Measurements from ENCODE around the gene R3HDM2.

Gene R3HDM2

DNA sequence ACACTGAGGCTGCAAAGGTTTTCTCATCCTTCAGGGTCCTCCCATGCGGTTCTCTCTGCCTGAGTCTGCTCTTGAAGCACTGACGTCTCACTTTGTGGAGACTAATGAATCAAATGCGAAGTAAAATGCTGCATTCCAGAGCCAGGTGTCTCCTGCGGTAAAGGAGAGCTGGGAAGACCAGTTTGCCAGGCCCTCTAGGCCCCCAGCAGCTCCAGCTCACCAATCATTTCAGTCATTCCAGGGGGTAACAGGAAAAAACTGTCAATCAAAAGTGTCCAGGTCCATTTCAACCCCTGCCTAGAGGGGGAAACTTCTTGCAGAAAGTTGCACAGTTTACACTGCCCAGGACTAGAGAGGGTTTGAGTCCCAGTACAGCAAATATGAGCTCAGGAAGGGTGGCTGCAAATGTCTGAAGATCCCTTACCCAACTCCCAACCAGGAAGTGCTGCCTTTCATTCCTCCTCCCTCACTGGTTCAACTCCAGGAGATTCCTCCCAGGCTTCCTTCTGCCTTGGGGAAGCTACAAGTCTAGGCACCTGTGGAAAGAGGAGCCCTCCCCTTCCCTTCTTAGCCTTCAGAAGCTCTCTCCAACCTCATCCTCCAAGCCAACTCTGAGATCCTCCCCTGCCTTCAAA is 217.0 kb downstream of the R3HDM2 start:
- Histone ChIP-seq H3K27me3 (ENCODE audit: low read depth) (peaks cover 11% of the 10 kb centered on the region), H3K4me3 (no peak overlapping the region), H3K9me3 (no peaks in the 10 kb centered on the region), H3K4me1 (peaks cover 14% of the 10 kb centered on the region), H3K36me3 (replicated peaks) (peaks cover 4% of the 10 kb centered on the region; the same call in 1 of the 2 replicates)
- in situ Hi-C loops (cut with MboI; ENCODE audit: low sequenced_read_pairs): no loop called here
- DNase-seq (ENCODE audit: low spot score in 2 of 2): no peak

DNA sequence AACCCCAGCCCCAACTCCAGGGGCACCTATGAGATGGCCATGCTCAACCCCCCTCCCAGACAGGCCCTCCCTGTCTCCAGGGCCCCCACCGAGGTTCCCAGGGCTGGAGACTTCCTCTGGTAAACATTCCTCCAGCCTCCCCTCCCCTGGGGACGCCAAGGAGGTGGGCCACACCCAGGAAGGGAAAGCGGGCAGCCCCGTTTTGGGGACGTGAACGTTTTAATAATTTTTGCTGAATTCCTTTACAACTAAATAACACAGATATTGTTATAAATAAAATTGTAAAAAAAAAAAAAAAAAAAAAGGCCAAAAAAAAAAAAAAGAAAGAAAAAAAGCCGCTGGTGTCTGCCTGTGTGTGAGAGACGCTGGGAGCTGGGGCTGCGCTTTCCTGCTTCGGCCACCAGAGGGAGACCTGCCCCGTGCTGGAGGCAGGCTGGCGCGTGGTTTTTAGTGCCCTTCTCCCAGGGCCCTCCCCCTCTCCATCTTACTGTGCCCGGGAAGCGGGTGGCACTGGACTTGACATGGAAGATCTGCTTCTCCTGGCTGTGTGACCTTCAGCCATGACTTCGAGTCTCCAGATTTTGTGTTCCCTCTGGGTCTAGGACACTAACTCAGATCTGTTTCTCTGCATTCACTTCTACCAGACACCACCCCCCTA is 217.7 kb downstream of the R3HDM2 start:
- Histone ChIP-seq H3K27me3 (ENCODE audit: low read depth) (peaks cover 11% of the 10 kb centered on the region), H3K9me3 (no peaks in the 10 kb centered on the region), H3K36me3 (replicated peaks) (peaks cover 4% of the 10 kb centered on the region; the same call in 1 of the 2 replicates), H3K4me3 (no peak overlapping the region), H3K4me1 (peaks cover 14% of the 10 kb centered on the region)
- in situ Hi-C loops (cut with MboI; ENCODE audit: low sequenced_read_pairs): no loop called here
- peak; percentile 61 to 90 for DNase-seq (ENCODE audit: low spot score in 2 of 2)

DNA sequence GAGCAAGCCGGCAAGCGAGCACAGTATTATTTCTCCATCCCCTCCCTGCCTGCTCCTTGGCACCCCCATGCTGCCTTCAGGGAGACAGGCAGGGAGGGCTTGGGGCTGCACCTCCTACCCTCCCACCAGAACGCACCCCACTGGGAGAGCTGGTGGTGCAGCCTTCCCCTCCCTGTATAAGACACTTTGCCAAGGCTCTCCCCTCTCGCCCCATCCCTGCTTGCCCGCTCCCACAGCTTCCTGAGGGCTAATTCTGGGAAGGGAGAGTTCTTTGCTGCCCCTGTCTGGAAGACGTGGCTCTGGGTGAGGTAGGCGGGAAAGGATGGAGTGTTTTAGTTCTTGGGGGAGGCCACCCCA is 218.2 kb downstream of the R3HDM2 start:
- Histone ChIP-seq H3K27me3 (ENCODE audit: low read depth) (peaks cover 11% of the 10 kb centered on the region), H3K4me3 (no peak overlapping the region), H3K36me3 (replicated peaks) (peaks cover 4% of the 10 kb centered on the region; the same call in 1 of the 2 replicates), H3K9me3 (no peaks in the 10 kb centered on the region), H3K4me1 (peaks cover 12% of the 10 kb centered on the region)
- no peak for DNase-seq (ENCODE audit: low spot score in 2 of 2)
- in situ Hi-C loops (cut with MboI; ENCODE audit: low sequenced_read_pairs): no loop called here

DNA sequence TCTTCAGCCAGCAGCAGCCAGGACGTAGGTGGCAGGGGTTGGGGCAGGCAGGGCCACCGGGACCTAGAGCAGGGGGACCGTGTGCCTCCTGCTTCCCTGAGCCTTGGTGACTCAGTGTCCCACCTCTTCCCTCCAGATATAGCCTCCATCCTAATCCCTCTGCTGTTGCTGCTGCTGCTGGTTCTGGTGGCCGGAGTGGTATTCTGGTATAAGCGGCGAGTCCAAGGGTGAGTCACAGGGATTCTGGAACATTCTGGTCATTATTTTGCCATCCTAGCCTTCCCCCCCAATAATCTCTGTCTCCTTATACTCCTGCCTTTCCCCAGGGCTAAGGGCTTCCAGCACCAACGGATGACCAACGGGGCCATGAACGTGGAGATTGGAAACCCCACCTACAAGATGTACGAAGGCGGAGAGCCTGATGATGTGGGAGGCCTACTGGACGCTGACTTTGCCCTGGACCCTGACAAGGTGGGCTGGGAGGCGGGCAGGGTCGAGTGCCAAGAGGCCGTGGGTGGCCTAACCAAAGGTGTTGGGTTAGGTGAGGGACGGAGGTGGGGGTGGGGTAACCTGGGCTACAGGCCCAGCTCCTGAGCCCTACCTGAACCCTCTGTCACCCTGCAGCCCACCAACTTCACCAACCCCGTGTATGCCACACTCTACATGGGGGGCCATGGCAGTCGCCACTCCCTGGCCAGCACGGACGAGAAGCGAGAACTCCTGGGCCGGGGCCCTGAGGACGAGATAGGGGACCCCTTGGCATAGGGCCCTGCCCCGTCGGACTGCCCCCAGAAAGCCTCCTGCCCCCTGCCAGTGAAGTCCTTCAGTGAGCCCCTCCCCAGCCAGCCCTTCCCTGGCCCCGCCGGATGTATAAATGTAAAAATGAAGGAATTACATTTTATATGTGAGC is 218.8 kb downstream of the R3HDM2 start:
- H3K4me1 ChIP-seq: peaks cover 6% of the 10 kb centered on the region
- H3K27me3 ChIP-seq (ENCODE audit: low read depth): peaks cover 11% of the 10 kb centered on the region
- H3K36me3 ChIP-seq (replicated peaks): peaks cover 4% of the 10 kb centered on the region; the same call in 1 of the 2 replicates
- no peaks in the 10 kb centered on the region for H3K9me3 ChIP-seq
- in situ Hi-C loops (cut with MboI; ENCODE audit: low sequenced_read_pairs): no loop called here
- H3K4me3 ChIP-seq: no peak overlapping the region
- no peak for DNase-seq (ENCODE audit: low spot score in 2 of 2)

GRCh38 chr12:57210926-57211692 is 219.7 kb downstream of the R3HDM2 start:
- no peak for DNase-seq (ENCODE audit: low spot score in 2 of 2)
- Histone ChIP-seq H3K36me3 (replicated peaks) (peaks cover 4% of the 10 kb centered on the region; the same call in 1 of the 2 replicates), H3K4me3 (no peak overlapping the region), H3K9me3 (no peaks in the 10 kb centered on the region), H3K4me1 (peaks cover 6% of the 10 kb centered on the region), H3K27me3 (ENCODE audit: low read depth) (peaks cover 11% of the 10 kb centered on the region)
- in situ Hi-C loops (cut with MboI; ENCODE audit: low sequenced_read_pairs): no loop called here

DNA sequence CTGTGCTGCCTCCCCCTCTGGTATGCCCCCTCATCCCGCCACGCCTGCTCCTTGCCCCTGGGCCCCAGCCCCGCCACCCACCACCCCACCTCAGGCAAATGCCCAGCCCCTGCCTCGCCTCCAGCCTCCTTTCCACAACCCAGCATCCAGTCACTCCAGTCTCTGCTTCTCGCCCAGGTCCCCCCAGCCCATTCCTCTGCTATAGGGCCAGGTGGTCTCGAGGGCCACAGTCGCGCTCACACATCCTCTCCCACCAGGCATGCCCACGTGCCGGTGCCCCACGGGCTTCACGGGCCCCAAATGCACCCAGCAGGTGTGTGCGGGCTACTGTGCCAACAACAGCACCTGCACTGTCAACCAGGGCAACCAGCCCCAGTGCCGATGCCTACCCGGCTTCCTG is 220.4 kb downstream of the R3HDM2 start:
- no peaks in the 10 kb centered on the region for H3K9me3 ChIP-seq
- H3K36me3 ChIP-seq (replicated peaks): peaks cover 4% of the 10 kb centered on the region; the same call in 1 of the 2 replicates
- no peak overlapping the region for H3K4me3 ChIP-seq
- in situ Hi-C loops (cut with MboI; ENCODE audit: low sequenced_read_pairs): no loop called here
- DNase-seq (ENCODE audit: low spot score in 2 of 2): no peak
- H3K27me3 ChIP-seq (ENCODE audit: low read depth): peaks cover 5% of the 10 kb centered on the region
- H3K4me1 ChIP-seq: peaks cover 6% of the 10 kb centered on the region

DNA sequence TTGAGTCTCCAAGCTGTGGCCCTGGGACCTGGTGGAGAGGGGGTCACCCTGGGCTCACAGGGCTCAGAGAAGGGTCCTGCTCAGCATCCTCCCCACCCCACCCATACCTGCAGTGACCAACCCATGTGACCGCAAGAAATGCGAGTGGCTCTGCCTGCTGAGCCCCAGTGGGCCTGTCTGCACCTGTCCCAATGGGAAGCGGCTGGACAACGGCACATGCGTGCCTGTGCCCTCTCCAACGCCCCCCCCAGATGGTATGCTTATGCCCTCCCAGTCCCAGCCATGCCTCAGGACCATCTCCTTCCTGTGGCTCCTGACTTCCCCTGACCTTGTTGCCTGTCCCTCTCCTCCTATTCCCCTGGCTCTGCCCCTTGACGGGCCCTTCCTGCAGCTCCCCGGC is 220.9 kb downstream of the R3HDM2 start:
- H3K36me3 ChIP-seq (replicated peaks): peaks cover 4% of the 10 kb centered on the region; the same call in 1 of the 2 replicates
- H3K4me3 ChIP-seq: no peak overlapping the region
- in situ Hi-C loops (cut with MboI; ENCODE audit: low sequenced_read_pairs): no loop called here
- DNase-seq (ENCODE audit: low spot score in 2 of 2): no peak
- no peaks in the 10 kb centered on the region for H3K9me3 ChIP-seq
- H3K4me1 ChIP-seq: peaks cover 6% of the 10 kb centered on the region
- peaks cover 1% of the 10 kb centered on the region for H3K27me3 ChIP-seq (ENCODE audit: low read depth)

DNA sequence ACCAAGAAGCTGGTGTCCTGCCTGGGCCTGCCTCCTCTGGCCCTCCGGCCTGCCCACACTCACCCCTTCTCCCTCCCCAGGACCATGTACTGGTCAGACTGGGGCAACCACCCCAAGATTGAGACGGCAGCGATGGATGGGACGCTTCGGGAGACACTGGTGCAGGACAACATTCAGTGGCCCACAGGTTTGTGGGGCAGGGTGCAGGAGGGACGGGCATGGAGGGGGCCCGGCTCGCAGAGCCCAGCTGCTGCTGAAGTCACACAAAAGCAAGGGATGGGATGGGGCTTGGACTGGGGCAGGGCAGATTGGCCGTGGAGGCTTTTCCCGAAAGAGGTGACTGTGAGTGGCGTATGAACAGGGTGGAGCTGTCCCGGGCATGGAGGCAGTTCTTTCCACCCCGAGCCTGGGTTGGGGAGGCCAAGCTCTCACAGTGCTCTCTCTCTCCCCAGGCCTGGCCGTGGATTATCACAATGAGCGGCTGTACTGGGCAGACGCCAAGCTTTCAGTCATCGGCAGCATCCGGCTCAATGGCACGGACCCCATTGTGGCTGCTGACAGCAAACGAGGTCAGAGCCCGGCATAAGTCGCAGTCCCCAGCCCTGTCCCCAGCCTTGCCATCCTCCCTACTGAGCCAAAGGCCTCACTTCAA is 222.1 kb downstream of the R3HDM2 start:
- no peaks in the 10 kb centered on the region for H3K9me3 ChIP-seq
- no peak for DNase-seq (ENCODE audit: low spot score in 2 of 2)
- no peaks in the 10 kb centered on the region for H3K27me3 ChIP-seq (ENCODE audit: low read depth)
- in situ Hi-C loops (cut with MboI; ENCODE audit: low sequenced_read_pairs): no loop called here
- H3K4me1 ChIP-seq: peaks cover 3% of the 10 kb centered on the region
- peaks cover 4% of the 10 kb centered on the region for H3K36me3 ChIP-seq (replicated peaks)
- no peak overlapping the region for H3K4me3 ChIP-seq

DNA sequence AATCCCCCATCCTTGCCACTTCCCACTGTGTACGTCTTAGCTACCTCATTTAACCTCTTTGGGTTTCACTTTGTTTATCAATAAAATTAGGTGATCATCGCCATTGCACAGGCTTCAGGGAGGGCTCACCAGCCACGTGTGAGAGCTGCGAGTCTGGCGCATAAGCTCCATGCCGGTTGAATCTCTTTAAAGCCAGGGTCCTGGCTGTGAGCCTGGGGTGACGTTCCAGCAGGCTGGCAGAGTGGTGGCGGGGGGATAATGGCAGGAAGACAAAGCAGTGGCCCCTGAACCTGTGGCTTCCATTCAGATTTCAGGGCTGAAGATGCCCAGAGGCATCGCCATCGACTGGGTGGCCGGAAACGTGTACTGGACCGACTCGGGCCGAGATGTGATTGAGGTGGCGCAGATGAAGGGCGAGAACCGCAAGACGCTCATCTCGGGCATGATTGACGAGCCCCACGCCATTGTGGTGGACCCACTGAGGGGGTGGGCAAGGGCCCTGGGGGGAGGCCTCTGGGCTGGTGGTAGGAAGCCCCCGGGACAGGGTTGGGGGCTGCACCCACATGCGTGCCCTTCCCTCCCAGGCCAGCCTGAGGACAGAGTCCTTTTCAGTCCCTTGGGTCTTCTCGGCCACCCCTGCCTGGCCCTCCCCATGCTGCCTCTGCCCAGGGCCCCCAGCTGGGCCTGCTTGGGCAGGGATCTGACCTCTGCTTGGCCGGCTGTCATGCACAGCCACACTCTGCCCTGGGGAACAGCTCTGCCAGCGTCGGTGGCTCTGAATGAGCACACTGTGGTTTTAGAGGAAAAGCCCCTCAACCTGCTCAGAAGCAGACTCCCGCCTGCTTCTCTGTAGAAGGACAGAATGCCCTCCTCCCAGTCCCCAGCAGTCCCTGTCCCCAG is 222.9 kb downstream of the R3HDM2 start:
- no peaks in the 10 kb centered on the region for H3K27me3 ChIP-seq (ENCODE audit: low read depth)
- no peak for DNase-seq (ENCODE audit: low spot score in 2 of 2)
- no peaks in the 10 kb centered on the region for H3K4me1 ChIP-seq
- no peak overlapping the region for H3K4me3 ChIP-seq
- H3K36me3 ChIP-seq (replicated peaks): peaks cover 4% of the 10 kb centered on the region
- in situ Hi-C loops (cut with MboI; ENCODE audit: low sequenced_read_pairs): no loop called here
- H3K9me3 ChIP-seq: no peaks in the 10 kb centered on the region

DNA sequence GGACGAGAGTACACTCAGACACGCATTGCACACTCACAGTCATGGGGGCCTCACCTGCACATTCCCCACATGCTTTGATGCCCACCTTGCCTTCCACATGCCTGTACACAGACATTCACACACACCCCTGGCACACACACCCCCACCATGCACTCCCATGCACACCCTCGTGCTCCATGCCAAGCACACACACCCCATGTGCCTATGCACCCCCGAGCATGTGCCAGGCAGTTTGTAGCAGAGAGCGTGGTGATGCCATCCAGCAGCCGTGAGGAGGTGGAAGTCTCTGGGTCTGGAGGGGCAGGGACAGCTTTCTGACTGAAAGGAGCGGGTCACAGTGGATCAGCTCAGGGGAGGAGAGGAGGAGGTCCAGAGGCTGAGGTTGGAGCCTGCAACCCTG is 224.9 kb downstream of the R3HDM2 start:
- H3K36me3 ChIP-seq (replicated peaks): no peaks in the 10 kb centered on the region; the same call in none of the 2 replicates
- no peaks in the 10 kb centered on the region for H3K4me1 ChIP-seq
- in situ Hi-C loops (cut with MboI; ENCODE audit: low sequenced_read_pairs): no loop called here
- DNase-seq (ENCODE audit: low spot score in 2 of 2): no peak
- H3K4me3 ChIP-seq: no peak overlapping the region
- H3K9me3 ChIP-seq: no peaks in the 10 kb centered on the region
- no peaks in the 10 kb centered on the region for H3K27me3 ChIP-seq (ENCODE audit: low read depth)

GRCh38 chr12:57205186-57205585 is 225.7 kb downstream of the R3HDM2 start:
- H3K36me3 ChIP-seq (replicated peaks): no peaks in the 10 kb centered on the region; the same call in none of the 2 replicates
- H3K27me3 ChIP-seq (ENCODE audit: low read depth): no peaks in the 10 kb centered on the region
- in situ Hi-C loops (cut with MboI; ENCODE audit: low sequenced_read_pairs): no loop called here

DNA sequence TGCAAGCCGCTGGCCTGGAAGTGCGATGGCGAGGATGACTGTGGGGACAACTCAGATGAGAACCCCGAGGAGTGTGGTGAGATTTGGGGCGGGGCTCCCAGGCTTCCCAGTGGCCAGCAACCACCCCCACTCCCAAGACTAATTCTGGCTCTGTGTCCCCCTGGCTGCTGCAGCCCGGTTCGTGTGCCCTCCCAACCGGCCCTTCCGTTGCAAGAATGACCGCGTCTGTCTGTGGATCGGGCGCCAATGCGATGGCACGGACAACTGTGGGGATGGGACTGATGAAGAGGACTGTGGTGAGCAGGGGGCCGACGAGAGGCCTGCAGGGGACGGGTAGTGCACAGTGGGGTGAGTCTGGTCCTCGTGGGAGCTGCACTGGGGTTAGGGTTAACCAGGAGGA is 226.4 kb downstream of the R3HDM2 start:
- Histone ChIP-seq H3K36me3 (replicated peaks) (no peaks in the 10 kb centered on the region; the same call in none of the 2 replicates), H3K9me3 (no peaks in the 10 kb centered on the region)

More at GRCh38 chr12:57205186-57205585, 225.7 kb downstream of the R3HDM2 start:
- no peaks in the 10 kb centered on the region for H3K9me3 ChIP-seq
- no peaks in the 10 kb centered on the region for H3K4me1 ChIP-seq
- no peak for DNase-seq (ENCODE audit: low spot score in 2 of 2)
- no peak overlapping the region for H3K4me3 ChIP-seq

More for the DNA sequence above, 226.4 kb downstream of the R3HDM2 start:
- DNase-seq (ENCODE audit: low spot score in 2 of 2): no peak
- Histone ChIP-seq H3K27me3 (ENCODE audit: low read depth) (no peaks in the 10 kb centered on the region), H3K4me3 (no peak overlapping the region), H3K4me1 (no peaks in the 10 kb centered on the region)
- in situ Hi-C loops (cut with MboI; ENCODE audit: low sequenced_read_pairs): no loop called here

Data from HAP-1 (cell line).